Ovary (tissue), 3 donors: ENCODE results near the gene STAG3.

Experiments used
- CTCF ChIP-seq, 3 donors: fragments of 450-650 bp in 2 of 3; fragments of 200-600 bp in 1 of 3; IDR thresholded peaks; one replicate each; pipeline versions ENCODE4 v1.5.1 to v1.8.0; 2016 to 2022; ENCODE audit warnings: antibody characterized with exemption in 3 of 3, mild to moderate bottlenecking in 1 of 3
- EP300 ChIP-seq: sonication (generic); formaldehyde crosslinking; IDR thresholded peaks from one replicate; pipeline ENCODE4 v1.6.1; 2017; ENCODE audit warnings: antibody characterized with exemption
- POLR2A ChIP-seq: fragments of 450-650 bp; IDR thresholded peaks from one replicate; pipeline ENCODE4 v1.6.1; 2017; ENCODE audit warnings: antibody characterized with exemption, mild to moderate bottlenecking, moderate library complexity
- donor health status: DM: no; HTN: no; CAD: no.

GRCh38 chr7:100130608-100131453 lies 46.9 kb upstream of the STAG3 start:
- TF ChIP-seq CTCF (IDR thresholded peaks at IDR 0.05) (peak; percentile 65 to 67 (median 66)), POLR2A (no peak), EP300 (no peak)
